ENCODE results near the gene SMAP2. TPM values are rescaled to one million over a fixed set of nuclear protein-coding genes. Genes with fewer than 3 reads are reported as not detected.

SMAP2 gene
- total and polyA plus RNA-seq, 2 of the 4 experiments (the other 2 are of a cell fraction), result 30.1 to 31.0 TPM

DNA sequence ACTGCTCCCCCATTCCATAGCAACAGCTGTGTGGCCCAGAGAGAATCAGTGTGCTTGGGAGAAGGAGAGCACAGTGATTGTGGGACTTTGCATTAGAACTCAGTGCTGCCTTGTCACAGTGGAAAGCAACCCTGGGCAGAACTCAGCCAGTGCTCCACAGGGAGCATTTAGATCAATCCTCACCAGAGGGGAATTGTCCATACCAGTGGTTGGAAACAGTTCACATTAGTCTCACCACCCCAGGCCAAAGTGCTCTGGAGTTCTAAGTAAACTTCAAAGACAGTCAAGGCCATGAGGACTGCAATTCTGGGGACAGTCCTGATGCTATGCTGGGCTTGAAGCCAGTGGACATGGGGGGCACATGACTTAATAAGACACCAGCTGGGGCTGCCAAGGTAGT lies 12.9 kb upstream of the SMAP2 start:
- H2AK5ac ChIP-seq (ENCODE audit: low read depth, low read length), result no peak overlapping the region
- no peak for TF ChIP-seq MXI1 (IDR thresholded peaks at IDR 0.05; ENCODE audit: borderline replicate concordance, low read depth, low read length)
- TF ChIP-seq CEBPB (IDR thresholded peaks at IDR 0.05; ENCODE audit: low read depth, low read length), result no peak
- no peak for TF ChIP-seq NFE2L2 (IDR thresholded peaks at IDR 0.05; ENCODE audit: low read depth, low read length)
- no peak for TF ChIP-seq SMC3 (IDR thresholded peaks at IDR 0.05; ENCODE audit: low read depth, low read length)
- no peak for TF ChIP-seq POLR2A (IDR thresholded peaks at IDR 0.05; ENCODE audit: low read depth, low read length)
- TF ChIP-seq, protein P1, sequence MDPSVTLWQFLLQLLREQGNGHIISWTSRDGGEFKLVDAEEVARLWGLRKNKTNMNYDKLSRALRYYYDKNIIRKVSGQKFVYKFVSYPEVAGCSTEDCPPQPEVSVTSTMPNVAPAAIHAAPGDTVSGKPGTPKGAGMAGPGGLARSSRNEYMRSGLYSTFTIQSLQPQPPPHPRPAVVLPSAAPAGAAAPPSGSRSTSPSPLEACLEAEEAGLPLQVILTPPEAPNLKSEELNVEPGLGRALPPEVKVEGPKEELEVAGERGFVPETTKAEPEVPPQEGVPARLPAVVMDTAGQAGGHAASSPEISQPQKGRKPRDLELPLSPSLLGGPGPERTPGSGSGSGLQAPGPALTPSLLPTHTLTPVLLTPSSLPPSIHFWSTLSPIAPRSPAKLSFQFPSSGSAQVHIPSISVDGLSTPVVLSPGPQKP (IDR thresholded peaks at IDR 0.05; ENCODE audit: borderline replicate concordance, low read depth, low read length), result no peak
- TF ChIP-seq RFX5 (IDR thresholded peaks at IDR 0.05; ENCODE audit: low read depth, low read length), result no peak
- TF ChIP-seq CHD1 (IDR thresholded peaks at IDR 0.05; ENCODE audit: low read depth, low read length), result no peak
- no peak overlapping the region for H3K56ac ChIP-seq (ENCODE audit: extremely low read depth, insufficient read depth, low read length)
- H3K9me1 ChIP-seq (ENCODE audit: insufficient read depth, low read length), result no peaks in the 10 kb centered on the region
- H3K4me3 ChIP-seq (ENCODE audit: insufficient read depth, low read depth, low read length), result no peak overlapping the region
- H2BK120ac ChIP-seq (ENCODE audit: low read depth, low read length), result no peak overlapping the region
- H2AFZ ChIP-seq (replicated peaks; ENCODE audit: low read length, poor library complexity), result no peak overlapping the region
- no peak overlapping the region for H3K18ac ChIP-seq (ENCODE audit: low read depth, low read length)
- DNase-seq (no peak), ATAC-seq (ENCODE audit: low read depth) (no peak)
- no peak overlapping the region for H2BK20ac ChIP-seq (ENCODE audit: low read depth, low read length)
- no peak overlapping the region for H3K14ac ChIP-seq (replicated peaks; ENCODE audit: low read depth, low read length)
- no peak overlapping the region for H3K9ac ChIP-seq (ENCODE audit: low read depth, low read length)
- POLR2A ChIA-PET (ENCODE audit: unreplicated experiment), result no interaction called here
- H3K4me2 ChIP-seq (ENCODE audit: low read depth, low read length), result no peak overlapping the region
- H3K27ac ChIP-seq (ENCODE audit: insufficient read depth, low read length), result no peak overlapping the region
- intact Hi-C loops (cut with micrococcal nuclease), result no loop called here
- no peak overlapping the region for H2BK5ac ChIP-seq (ENCODE audit: low read depth, low read length, poor library complexity, severe bottlenecking)
- H3K4ac ChIP-seq (ENCODE audit: low read depth, low read length), result no peak overlapping the region
- BruUV-seq (replicated peaks), result no TSS peak
- no peak overlapping the region for H3K23ac ChIP-seq (ENCODE audit: low read depth, low read length)
- H3K27me3 ChIP-seq (ENCODE audit: control insufficient read depth, insufficient read depth, low read length), result peaks cover 11% of the 10 kb centered on the region
- in situ Hi-C loops (cut with MboI; ENCODE audit: low sequenced_read_pairs), result no loop called here
- H3K79me1 ChIP-seq (ENCODE audit: low read depth in 1 of 2, low read length in 2 of 2), result no peaks in the 10 kb centered on the region
- no peaks in the 10 kb centered on the region for H3K4me1 ChIP-seq (ENCODE audit: control insufficient read depth, insufficient read depth, low read length)
- dilution Hi-C loops (cut with HindIII; ENCODE audit: low sequenced_read_pairs, unreplicated experiment), result no loop called here
- H3K9me3 ChIP-seq (ENCODE audit: control insufficient read depth, insufficient read depth, low read length), result peaks cover 11% of the 10 kb centered on the region
- H4K91ac ChIP-seq (ENCODE audit: insufficient read depth, low read depth, low read length), result no peak overlapping the region
- H2BK15ac ChIP-seq (ENCODE audit: low read depth, low read length), result no peak overlapping the region
- CTCF ChIA-PET, result no interaction called here
- H4K20me1 ChIP-seq (ENCODE audit: insufficient read depth, low read length), result no peaks in the 10 kb centered on the region
- no peak overlapping the region for H4K5ac ChIP-seq (ENCODE audit: low read depth, low read length)
- H3K36me3 ChIP-seq (ENCODE audit: control insufficient read depth, insufficient read depth, low read length), result no peaks in the 10 kb centered on the region
- H2AK9ac ChIP-seq (replicated peaks; ENCODE audit: low read depth, low read length, poor library complexity), result no peak overlapping the region
- no peak overlapping the region for H4K8ac ChIP-seq (ENCODE audit: low read depth in 2 of 2, low read length in 2 of 2)

All from IMR-90 (cell line).